ENCODE data around the gene RSRP1.

The RSRP1 gene

GRCh38 chr1:25217015-25217414, 30.2 kb downstream of the RSRP1 start:
- DNase-seq = no peak

- DNase-seq = no peak
Measured at GRCh38 chr1:25216123-25216522, 31.1 kb downstream of the RSRP1 start.

GRCh38 chr1:25212725-25213124, 34.5 kb downstream of the RSRP1 start:
- DNase-seq = no peak

GRCh38 chr1:25210728-25211127, 36.5 kb downstream of the RSRP1 start:
- DNase-seq = no peak

GRCh38 chr1:25209516-25209915, 37.7 kb downstream of the RSRP1 start:
- DNase-seq = no peak

GRCh38 chr1:25208561-25209222, 38.6 kb downstream of the RSRP1 start:
- no peak for DNase-seq

GRCh38 chr1:25208092-25208491, 39.2 kb downstream of the RSRP1 start:
- no peak for DNase-seq

- DNase-seq = no peak
Measured at GRCh38 chr1:25206201-25206600, 41.1 kb downstream of the RSRP1 start.

- DNase-seq = no peak
Measured at GRCh38 chr1:25205786-25206185, 41.5 kb downstream of the RSRP1 start.

- peak in 1 of 2 donors; percentile 4 for DNase-seq
Measured at GRCh38 chr1:25204797-25205480, 42.3 kb downstream of the RSRP1 start.

- DNase-seq = no peak
Measured at GRCh38 chr1:25201006-25201405, 46.2 kb downstream of the RSRP1 start.

GRCh38 chr1:25199819-25200620, 47.2 kb downstream of the RSRP1 start:
- DNase-seq = no peak

- DNase-seq = peak; percentile 27 to 54
Measured at GRCh38 chr1:25198663-25199252, 48.5 kb downstream of the RSRP1 start.

GRCh38 chr1:25197982-25198662, 49.1 kb downstream of the RSRP1 start:
- DNase-seq = peak; percentile 20 to 37

GRCh38 chr1:25197235-25197975, 49.8 kb downstream of the RSRP1 start:
- DNase-seq = no peak

GRCh38 chr1:25196830-25197229, 50.4 kb downstream of the RSRP1 start:
- no peak for DNase-seq

- no peak for DNase-seq
Measured at GRCh38 chr1:25195835-25196234, 51.4 kb downstream of the RSRP1 start.

GRCh38 chr1:25194572-25195020, 52.7 kb downstream of the RSRP1 start:
- no peak for DNase-seq

GRCh38 chr1:25194054-25194453, 53.2 kb downstream of the RSRP1 start:
- no peak for DNase-seq

- no peak for DNase-seq
Measured at GRCh38 chr1:25193229-25193628, 54.0 kb downstream of the RSRP1 start.

Data from hippocampal formation (tissue), 2 donors.